ENCODE results near the gene RTBDN.

Gene RTBDN

DNA sequence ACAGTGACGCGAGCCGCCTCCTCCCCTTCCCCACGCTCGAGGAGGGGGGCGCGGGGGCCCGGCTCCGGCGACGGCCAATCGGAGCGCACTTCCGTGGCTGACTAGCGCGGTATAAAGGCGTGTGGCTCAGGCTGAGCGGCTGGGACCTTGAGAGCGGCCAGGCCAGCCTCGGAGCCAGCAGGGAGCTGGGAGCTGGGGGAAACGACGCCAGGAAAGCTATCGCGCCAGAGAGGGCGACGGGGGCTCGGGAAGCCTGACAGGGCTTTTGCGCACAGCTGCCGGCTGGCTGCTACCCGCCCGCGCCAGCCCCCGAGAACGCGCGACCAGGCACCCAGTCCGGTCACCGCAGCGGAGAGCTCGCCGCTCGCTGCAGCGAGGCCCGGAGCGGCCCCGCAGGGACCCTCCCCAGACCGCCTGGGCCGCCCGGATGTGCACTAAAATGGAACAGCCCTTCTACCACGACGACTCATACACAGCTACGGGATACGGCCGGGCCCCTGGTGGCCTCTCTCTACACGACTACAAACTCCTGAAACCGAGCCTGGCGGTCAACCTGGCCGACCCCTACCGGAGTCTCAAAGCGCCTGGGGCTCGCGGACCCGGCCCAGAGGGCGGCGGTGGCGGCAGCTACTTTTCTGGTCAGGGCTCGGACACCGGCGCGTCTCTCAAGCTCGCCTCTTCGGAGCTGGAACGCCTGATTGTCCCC lies 42.9 kb downstream of the RTBDN start, which contains the start of gene JUNB:
JUNB (plus strand) TSS at position 142 of the 706 bp plus-strand sequence; CDS start at position 428, 286 bp downstream.
- TF ChIP-seq, protein P1, sequence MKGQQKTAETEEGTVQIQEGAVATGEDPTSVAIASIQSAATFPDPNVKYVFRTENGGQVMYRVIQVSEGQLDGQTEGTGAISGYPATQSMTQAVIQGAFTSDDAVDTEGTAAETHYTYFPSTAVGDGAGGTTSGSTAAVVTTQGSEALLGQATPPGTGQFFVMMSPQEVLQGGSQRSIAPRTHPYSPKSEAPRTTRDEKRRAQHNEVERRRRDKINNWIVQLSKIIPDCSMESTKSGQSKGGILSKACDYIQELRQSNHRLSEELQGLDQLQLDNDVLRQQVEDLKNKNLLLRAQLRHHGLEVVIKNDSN (IDR thresholded peaks at IDR 0.05): peak; percentile 3; the same call in 1 of the 2 replicates
- TF ChIP-seq CREB1 (IDR thresholded peaks at IDR 0.05; ENCODE audit: low read depth): peak; percentile 74
- TF ChIP-seq TEAD4 (IDR thresholded peaks at IDR 0.05): peak; percentile 52
- peak; percentile 59; the same call in 1 of the 2 replicates for TF ChIP-seq EGR1 (IDR thresholded peaks at IDR 0.05)
- no peak; the same call in none of the 2 replicates for TF ChIP-seq ZBTB7A (IDR thresholded peaks at IDR 0.05; ENCODE audit: low read depth)
- peak; percentile 97 for TF ChIP-seq TAF1 (IDR thresholded peaks at IDR 0.05; ENCODE audit: low read depth)
- peak; percentile 26; the same call in 1 of the 2 replicates for TF ChIP-seq FOXM1 (IDR thresholded peaks at IDR 0.05; ENCODE audit: borderline replicate concordance, low read depth)
- TF ChIP-seq, protein P2, sequence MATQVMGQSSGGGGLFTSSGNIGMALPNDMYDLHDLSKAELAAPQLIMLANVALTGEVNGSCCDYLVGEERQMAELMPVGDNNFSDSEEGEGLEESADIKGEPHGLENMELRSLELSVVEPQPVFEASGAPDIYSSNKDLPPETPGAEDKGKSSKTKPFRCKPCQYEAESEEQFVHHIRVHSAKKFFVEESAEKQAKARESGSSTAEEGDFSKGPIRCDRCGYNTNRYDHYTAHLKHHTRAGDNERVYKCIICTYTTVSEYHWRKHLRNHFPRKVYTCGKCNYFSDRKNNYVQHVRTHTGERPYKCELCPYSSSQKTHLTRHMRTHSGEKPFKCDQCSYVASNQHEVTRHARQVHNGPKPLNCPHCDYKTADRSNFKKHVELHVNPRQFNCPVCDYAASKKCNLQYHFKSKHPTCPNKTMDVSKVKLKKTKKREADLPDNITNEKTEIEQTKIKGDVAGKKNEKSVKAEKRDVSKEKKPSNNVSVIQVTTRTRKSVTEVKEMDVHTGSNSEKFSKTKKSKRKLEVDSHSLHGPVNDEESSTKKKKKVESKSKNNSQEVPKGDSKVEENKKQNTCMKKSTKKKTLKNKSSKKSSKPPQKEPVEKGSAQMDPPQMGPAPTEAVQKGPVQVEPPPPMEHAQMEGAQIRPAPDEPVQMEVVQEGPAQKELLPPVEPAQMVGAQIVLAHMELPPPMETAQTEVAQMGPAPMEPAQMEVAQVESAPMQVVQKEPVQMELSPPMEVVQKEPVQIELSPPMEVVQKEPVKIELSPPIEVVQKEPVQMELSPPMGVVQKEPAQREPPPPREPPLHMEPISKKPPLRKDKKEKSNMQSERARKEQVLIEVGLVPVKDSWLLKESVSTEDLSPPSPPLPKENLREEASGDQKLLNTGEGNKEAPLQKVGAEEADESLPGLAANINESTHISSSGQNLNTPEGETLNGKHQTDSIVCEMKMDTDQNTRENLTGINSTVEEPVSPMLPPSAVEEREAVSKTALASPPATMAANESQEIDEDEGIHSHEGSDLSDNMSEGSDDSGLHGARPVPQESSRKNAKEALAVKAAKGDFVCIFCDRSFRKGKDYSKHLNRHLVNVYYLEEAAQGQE (IDR thresholded peaks at IDR 0.05; ENCODE audit: low read depth): 0 out of 2 replicates have a peak, but pooled peaks have one; percentile 23
- TF ChIP-seq CEBPB (IDR thresholded peaks at IDR 0.05): 0 out of 2 replicates have a peak, but pooled peaks have one; percentile 30
- TF ChIP-seq TCF12 (IDR thresholded peaks at IDR 0.05; ENCODE audit: low read depth): peak; percentile 85
- peak; percentile 59 for TF ChIP-seq NFIC (IDR thresholded peaks at IDR 0.05)
- TF ChIP-seq, protein P3, sequence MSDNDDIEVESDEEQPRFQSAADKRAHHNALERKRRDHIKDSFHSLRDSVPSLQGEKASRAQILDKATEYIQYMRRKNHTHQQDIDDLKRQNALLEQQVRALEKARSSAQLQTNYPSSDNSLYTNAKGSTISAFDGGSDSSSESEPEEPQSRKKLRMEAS (IDR thresholded peaks at IDR 0.05): peak; percentile 57; the same call in 1 of the 2 replicates
- TF ChIP-seq RAD21 (IDR thresholded peaks at IDR 0.05; ENCODE audit: low read depth): peak; percentile 2; the same call in 1 of the 2 replicates
- TF ChIP-seq EP300 (IDR thresholded peaks at IDR 0.05; ENCODE audit: borderline replicate concordance): 0 out of 2 replicates have a peak, but pooled peaks have one; percentile 52
- TF ChIP-seq YY1 (IDR thresholded peaks at IDR 0.05; ENCODE audit: low read depth): peak; percentile 61

DNA sequence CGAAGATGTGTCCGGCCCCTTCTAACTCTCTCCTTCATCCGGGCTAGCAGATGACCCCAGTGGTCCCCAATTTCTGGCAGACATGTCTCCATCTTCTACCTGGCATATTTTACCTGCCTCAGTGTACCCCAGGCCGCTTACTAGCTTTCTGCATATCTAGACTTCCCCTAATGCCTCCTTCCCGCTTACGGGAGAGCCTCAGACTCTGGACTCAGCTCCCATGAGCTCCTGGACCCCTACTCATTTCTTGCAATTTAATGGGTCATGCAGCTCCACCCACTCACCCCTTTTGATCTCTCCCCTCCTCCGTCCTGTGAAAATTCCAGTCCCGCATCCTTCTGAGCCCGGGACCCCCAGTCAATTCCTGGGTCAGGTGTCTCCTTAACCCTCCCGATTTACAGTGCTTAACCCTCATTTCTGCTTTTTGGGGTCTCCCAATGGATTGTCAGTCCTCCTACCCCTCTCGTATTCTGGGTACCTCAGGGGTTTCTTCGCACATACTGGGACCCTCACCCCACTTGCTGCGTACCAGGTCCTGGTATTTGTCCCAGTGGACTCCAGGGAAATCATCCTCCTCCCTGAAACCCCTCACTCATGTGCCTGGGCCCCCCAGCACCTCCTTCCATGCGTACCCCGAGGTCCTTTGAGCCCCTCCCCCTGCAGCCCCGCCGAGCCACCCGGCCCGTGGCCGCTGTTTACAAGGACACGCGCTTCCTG lies 43.6 kb downstream of the RTBDN start:
- TF ChIP-seq, protein P3 (IDR thresholded peaks at IDR 0.05): peak; percentile 98
- TF ChIP-seq NFIC (IDR thresholded peaks at IDR 0.05): no peak

DNA sequence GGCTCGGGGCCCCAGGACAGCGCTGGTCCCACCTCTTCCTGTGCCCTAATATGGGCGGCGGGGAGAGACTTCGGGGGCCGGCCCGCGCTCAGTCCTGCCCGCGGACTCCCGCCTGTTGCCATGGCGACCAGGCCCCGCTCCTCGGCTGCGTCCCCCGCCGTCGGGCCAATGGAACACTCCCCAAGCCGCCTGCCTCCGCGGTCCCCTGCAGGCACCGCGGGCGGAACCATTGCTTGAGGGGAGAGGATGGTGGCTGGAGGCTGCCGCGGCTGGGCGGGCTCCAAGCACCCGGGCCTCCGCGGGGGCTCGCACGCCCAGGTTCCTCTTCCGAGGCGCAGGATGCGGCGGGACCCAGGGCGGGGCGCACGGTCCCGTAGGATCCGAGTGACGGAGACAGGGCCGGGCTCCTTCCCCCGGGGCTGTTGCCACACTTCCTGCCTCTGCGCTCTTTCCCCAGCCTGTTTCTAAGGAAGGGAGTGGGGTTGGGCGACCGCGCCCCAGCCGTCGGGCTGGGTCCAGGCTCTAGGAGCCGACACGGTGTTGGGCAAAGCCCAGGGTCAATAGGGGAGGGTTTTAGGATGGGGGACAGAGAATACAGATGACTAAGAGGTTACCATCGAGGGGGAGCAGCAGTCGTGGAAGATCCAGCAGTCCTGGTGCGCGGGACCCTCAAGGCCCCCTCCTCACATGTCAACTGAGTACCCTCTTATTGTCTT lies 44.3 kb downstream of the RTBDN start:
- TF ChIP-seq NFIC (IDR thresholded peaks at IDR 0.05): peak; percentile 64
- no peak for TF ChIP-seq YY1 (IDR thresholded peaks at IDR 0.05; ENCODE audit: low read depth)
- TF ChIP-seq, protein P2 (IDR thresholded peaks at IDR 0.05; ENCODE audit: low read depth): no peak
- no peak for TF ChIP-seq TEAD4 (IDR thresholded peaks at IDR 0.05)
- TF ChIP-seq RAD21 (IDR thresholded peaks at IDR 0.05; ENCODE audit: low read depth): no peak
- TF ChIP-seq TCF12 (IDR thresholded peaks at IDR 0.05; ENCODE audit: low read depth): peak; percentile 62; the same call in 1 of the 2 replicates
- peak; percentile 63; the same call in 1 of the 2 replicates for TF ChIP-seq EP300 (IDR thresholded peaks at IDR 0.05; ENCODE audit: borderline replicate concordance)
- TF ChIP-seq, protein P1 (IDR thresholded peaks at IDR 0.05): no peak
- TF ChIP-seq, protein P3 (IDR thresholded peaks at IDR 0.05): peak; percentile 61
- peak; percentile 95 for TF ChIP-seq ZBTB7A (IDR thresholded peaks at IDR 0.05; ENCODE audit: low read depth)
- TF ChIP-seq FOXM1 (IDR thresholded peaks at IDR 0.05; ENCODE audit: borderline replicate concordance, low read depth): peak; percentile 51; the same call in 1 of the 2 replicates
- TF ChIP-seq EGR1 (IDR thresholded peaks at IDR 0.05): no peak; the same call in 1 of the 2 replicates
- no peak for TF ChIP-seq CREB1 (IDR thresholded peaks at IDR 0.05; ENCODE audit: low read depth)
- TF ChIP-seq CEBPB (IDR thresholded peaks at IDR 0.05): peak; percentile 83
- TF ChIP-seq TAF1 (IDR thresholded peaks at IDR 0.05; ENCODE audit: low read depth): 0 out of 2 replicates have a peak, but pooled peaks have one; percentile 29
